Transverse colon (tissue), 4 donors: Measurements from ENCODE around the gene FAM180A. TPM values are rescaled to one million over a fixed set of nuclear protein-coding genes. Genes with fewer than 3 reads are reported as not detected.

Source experiments
- DNase-seq: peaks from one replicate; pipeline ENCODE4 v3.0.0-alpha.2; 2019
- H3K27ac ChIP-seq, 4 donors: fragments of 200-600 bp; sonication (generic); 2 replicates each; pipeline ENCODE4 v1.5.1; 2016 to 2018; ENCODE audit warnings: inconsistent platforms in 4 of 4
- H3K27me3 ChIP-seq: fragments of 200-600 bp; sonication (generic); 2 replicates; pipeline ENCODE4 v1.5.1; 2017; ENCODE audit warnings: inconsistent platforms
- H3K36me3 ChIP-seq, 4 donors: fragments of 200-600 bp; sonication (generic); 2 replicates each; pipeline ENCODE4 v1.5.1; 2017 to 2019; ENCODE audit warnings: inconsistent platforms in 4 of 4
- H3K4me1 ChIP-seq, 4 donors: fragments of 200-600 bp; sonication (generic); 2 replicates each; pipeline ENCODE4 v1.5.1; 2017 to 2020; ENCODE audit warnings: inconsistent platforms in 4 of 4
- H3K4me3 ChIP-seq, 4 donors: fragments of 200-600 bp; sonication (generic); 1 replicate in 1 of 4; 2 replicates in 3 of 4; pipeline versions ENCODE4 v1.5.1 to v1.6.1; 2017 to 2019; ENCODE audit warnings: inconsistent platforms in 4 of 4
- H3K9me3 ChIP-seq, 2 donors: fragments of 200-600 bp; sonication (generic); 2 replicates each; pipeline ENCODE4 v1.5.1; 2017 to 2019; ENCODE audit warnings: inconsistent platforms in 2 of 2
- CTCF ChIP-seq, 5 experiments: fragments of 200-600 bp in 3 of 5; fragments of 450-650 bp in 2 of 5; sonication (generic) in 3 of 5; IDR thresholded peaks; 1 replicate in 2 of 5; 2 replicates in 3 of 5; pipeline ENCODE4 v1.5.1; 2016 to 2017; ENCODE audit warnings: antibody characterized with exemption in 5 of 5, inconsistent platforms in 3 of 5, mild to moderate bottlenecking in 2 of 5, moderate library complexity in 1 of 5
- EP300 ChIP-seq: sonication (generic); formaldehyde crosslinking; IDR thresholded peaks from one replicate; pipeline ENCODE4 v1.6.1; 2017; ENCODE audit warnings: antibody characterized with exemption, low read depth
- POLR2A ChIP-seq: fragments of 450-650 bp; IDR thresholded peaks from one replicate; pipeline ENCODE4 v1.6.1; 2016; ENCODE audit warnings: antibody characterized with exemption, mild to moderate bottlenecking, moderate library complexity
- POLR2AphosphoS5 ChIP-seq, 3 donors: sonication (generic); formaldehyde crosslinking; IDR thresholded peaks; one replicate each; pipeline ENCODE4 v1.6.1; 2016; ENCODE audit warnings: antibody characterized with exemption in 3 of 3
- WGBS, 2 donors: methylation state at CpG; one replicate each; pipeline ENCODE4 v1.1.5; 2018; ENCODE audit warnings: low coverage in 1 of 2; 5-methylcytosine and 5-hydroxymethylcytosine counted together
- in situ Hi-C, 4 donors: fragments of 200-750 bp; cut with MboI; loops; one replicate each; pipeline versions ENCODE4 v1.15.0 to v1.15.1; 2017; ENCODE audit warnings: low sequenced_read_pairs in 3 of 4, low pct_ligation_motif_present in 1 of 4, low pct_unique_long_range_greater_than_20kb in 1 of 4
- intact Hi-C: fragments of 100-400 bp; cut with DNase I; formaldehyde crosslinking; loops from one replicate; pipeline ENCODE4 v1.15.1; 2023; ENCODE audit warnings: low total_unique reads
- total RNA-seq, 4 donors: library from RNA; depleted of rRNA; stranded (reverse); fragments of >200 nt; gene quantifications; one replicate each; pipeline ENCODE4 v1.1.0, GENCODE V29; 2016

The FAM180A gene
- total RNA-seq, 4 donors from 2014 or later: 1.2 to 3.8 TPM; not detected in 2

GRCh38 chr7:135692055-135692454 lies 56.6 kb downstream of the FAM180A start:
- in situ Hi-C loops (no loop called here), intact Hi-C loops (no loop called here)
- TF ChIP-seq EP300 (no peak), POLR2A (no peak), POLR2AphosphoS5 (IDR thresholded peaks at IDR 0.05) (no peak), CTCF (IDR thresholded peaks at IDR 0.05) (no peak)
- H3K9me3 ChIP-seq: no peaks in the 10 kb centered on the region
- no peak overlapping the region for H3K27ac ChIP-seq
- H3K4me1 ChIP-seq: no peaks in the 10 kb centered on the region
- no peak for DNase-seq
- no peaks in the 10 kb centered on the region for H3K36me3 ChIP-seq
- H3K4me3 ChIP-seq: no peak overlapping the region
- H3K27me3 ChIP-seq: no peaks in the 10 kb centered on the region
- 91 to 100% methylated on average over 1 to 3 of the region's 3 CpGs for WGBS, 2 donors

GRCh38 chr7:135690566-135690965 lies 58.0 kb downstream of the FAM180A start:
- Histone ChIP-seq H3K27ac (no peak overlapping the region), H3K36me3 (no peaks in the 10 kb centered on the region), H3K4me1 (no peaks in the 10 kb centered on the region), H3K27me3 (no peaks in the 10 kb centered on the region), H3K9me3 (no peaks in the 10 kb centered on the region), H3K4me3 (no peak overlapping the region)
- no peak for DNase-seq
- 92% methylated on average over 3 of the region's 3 CpGs; no CpG with 5 or more reads in 1 of the 2 donors for WGBS, 2 donors
- in situ Hi-C loops (no loop called here), intact Hi-C loops (no loop called here)
- TF ChIP-seq POLR2A: no peak

DNA sequence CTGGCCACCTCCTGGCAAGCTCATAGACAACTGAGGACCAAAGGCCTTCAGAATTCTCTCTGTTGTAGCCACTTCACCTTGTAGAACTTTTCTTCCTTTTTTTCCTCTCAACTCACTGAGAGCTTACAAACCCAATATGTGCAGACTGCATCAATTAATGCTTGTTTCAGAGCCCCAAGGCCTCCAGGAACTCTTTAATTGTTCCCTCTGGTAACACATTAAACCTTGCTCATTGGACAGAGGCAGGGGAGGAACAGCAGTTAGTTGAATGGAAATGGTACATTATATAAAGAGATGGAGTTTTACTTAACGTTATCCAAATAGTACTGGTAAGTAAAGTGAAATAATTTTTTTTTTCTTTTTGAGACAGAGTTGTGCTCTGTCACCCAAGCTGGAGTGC lies 61.1 kb downstream of the FAM180A start:
- H3K4me3 ChIP-seq: no peak overlapping the region
- H3K4me1 ChIP-seq: no peaks in the 10 kb centered on the region
- H3K9me3 ChIP-seq: no peaks in the 10 kb centered on the region
- intact Hi-C loops: loop anchor here (10.0 kb wide), 1 partner anchor 317 kb away; no protein-coding TSS in a partner anchor
- in situ Hi-C loops: no loop called here
- TF ChIP-seq POLR2A (no peak), EP300 (no peak)
- H3K36me3 ChIP-seq: no peaks in the 10 kb centered on the region
- WGBS, 2 donors: 33 to 43% methylated on average over 1 of the region's 1 CpG
- no peak for DNase-seq
- H3K27me3 ChIP-seq: no peaks in the 10 kb centered on the region
- no peak overlapping the region for H3K27ac ChIP-seq

GRCh38 chr7:135685306-135686084 lies 63.1 kb downstream of the FAM180A start:
- in situ Hi-C loops (no loop called here), intact Hi-C loops (loop anchor here (10.0 kb wide), 1 partner anchor 319 kb away; no protein-coding TSS in a partner anchor)
- TF ChIP-seq EP300 (no peak), CTCF (IDR thresholded peaks at IDR 0.05) (no peak), POLR2A (no peak), POLR2AphosphoS5 (IDR thresholded peaks at IDR 0.05) (no peak)
- H3K27me3 ChIP-seq: no peaks in the 10 kb centered on the region
- H3K9me3 ChIP-seq: no peaks in the 10 kb centered on the region
- H3K4me1 ChIP-seq: no peaks in the 10 kb centered on the region
- DNase-seq: no peak
- no peak overlapping the region for H3K4me3 ChIP-seq
- H3K27ac ChIP-seq: no peak overlapping the region
- no peaks in the 10 kb centered on the region for H3K36me3 ChIP-seq
- WGBS, 2 donors: 91 to 100% methylated on average over 3 to 9 of the region's 9 CpGs

GRCh38 chr7:135684699-135685098 lies 63.9 kb downstream of the FAM180A start:
- no peak for TF ChIP-seq POLR2A
- TF ChIP-seq CTCF (IDR thresholded peaks at IDR 0.05): no peak
- TF ChIP-seq POLR2AphosphoS5 (IDR thresholded peaks at IDR 0.05): no peak
- TF ChIP-seq EP300: no peak
- no peaks in the 10 kb centered on the region for H3K27me3 ChIP-seq
- H3K9me3 ChIP-seq: no peaks in the 10 kb centered on the region
- intact Hi-C loops (loop anchor here (10.0 kb wide), 1 partner anchor 320 kb away; no protein-coding TSS in a partner anchor), in situ Hi-C loops (no loop called here)
- no peak overlapping the region for H3K4me3 ChIP-seq
- no peaks in the 10 kb centered on the region for H3K36me3 ChIP-seq
- DNase-seq: no peak
- 84 to 92% methylated on average over 3 to 5 of the region's 5 CpGs for WGBS, 2 donors
- no peaks in the 10 kb centered on the region for H3K4me1 ChIP-seq
- no peak overlapping the region for H3K27ac ChIP-seq
